ENCODE data around the gene STX1A. TPM values are rescaled to one million over a fixed set of nuclear protein-coding genes. Genes with fewer than 3 reads are reported as not detected.

STX1A gene
- total and polyA plus RNA-seq, 2 of the 13 experiments (the other 11 are each of a cell fraction or from before 2014, with no cell fraction given) = 6.1 to 12.2 TPM

DNA sequence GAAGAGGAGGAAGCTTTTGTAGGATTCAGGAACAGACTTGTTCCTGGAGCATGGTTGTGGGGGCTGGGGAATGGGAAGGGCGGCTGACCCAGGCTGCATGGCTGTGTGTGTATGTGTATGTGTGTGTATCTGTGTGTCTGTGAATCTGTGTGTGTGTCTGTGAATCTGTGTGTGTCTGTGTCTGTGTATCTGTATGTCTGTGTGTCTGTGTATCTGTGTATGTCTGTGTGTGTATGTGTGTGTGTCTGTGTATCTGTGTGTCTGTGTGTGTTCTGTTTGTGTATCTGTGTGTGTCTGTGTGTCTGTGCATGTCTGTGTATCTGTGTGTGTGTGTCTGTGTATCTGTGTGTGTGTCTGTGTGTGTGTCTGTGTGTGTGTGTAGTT, 6.6 kb upstream of the STX1A start (continued):
- TF ChIP-seq, protein P1, sequence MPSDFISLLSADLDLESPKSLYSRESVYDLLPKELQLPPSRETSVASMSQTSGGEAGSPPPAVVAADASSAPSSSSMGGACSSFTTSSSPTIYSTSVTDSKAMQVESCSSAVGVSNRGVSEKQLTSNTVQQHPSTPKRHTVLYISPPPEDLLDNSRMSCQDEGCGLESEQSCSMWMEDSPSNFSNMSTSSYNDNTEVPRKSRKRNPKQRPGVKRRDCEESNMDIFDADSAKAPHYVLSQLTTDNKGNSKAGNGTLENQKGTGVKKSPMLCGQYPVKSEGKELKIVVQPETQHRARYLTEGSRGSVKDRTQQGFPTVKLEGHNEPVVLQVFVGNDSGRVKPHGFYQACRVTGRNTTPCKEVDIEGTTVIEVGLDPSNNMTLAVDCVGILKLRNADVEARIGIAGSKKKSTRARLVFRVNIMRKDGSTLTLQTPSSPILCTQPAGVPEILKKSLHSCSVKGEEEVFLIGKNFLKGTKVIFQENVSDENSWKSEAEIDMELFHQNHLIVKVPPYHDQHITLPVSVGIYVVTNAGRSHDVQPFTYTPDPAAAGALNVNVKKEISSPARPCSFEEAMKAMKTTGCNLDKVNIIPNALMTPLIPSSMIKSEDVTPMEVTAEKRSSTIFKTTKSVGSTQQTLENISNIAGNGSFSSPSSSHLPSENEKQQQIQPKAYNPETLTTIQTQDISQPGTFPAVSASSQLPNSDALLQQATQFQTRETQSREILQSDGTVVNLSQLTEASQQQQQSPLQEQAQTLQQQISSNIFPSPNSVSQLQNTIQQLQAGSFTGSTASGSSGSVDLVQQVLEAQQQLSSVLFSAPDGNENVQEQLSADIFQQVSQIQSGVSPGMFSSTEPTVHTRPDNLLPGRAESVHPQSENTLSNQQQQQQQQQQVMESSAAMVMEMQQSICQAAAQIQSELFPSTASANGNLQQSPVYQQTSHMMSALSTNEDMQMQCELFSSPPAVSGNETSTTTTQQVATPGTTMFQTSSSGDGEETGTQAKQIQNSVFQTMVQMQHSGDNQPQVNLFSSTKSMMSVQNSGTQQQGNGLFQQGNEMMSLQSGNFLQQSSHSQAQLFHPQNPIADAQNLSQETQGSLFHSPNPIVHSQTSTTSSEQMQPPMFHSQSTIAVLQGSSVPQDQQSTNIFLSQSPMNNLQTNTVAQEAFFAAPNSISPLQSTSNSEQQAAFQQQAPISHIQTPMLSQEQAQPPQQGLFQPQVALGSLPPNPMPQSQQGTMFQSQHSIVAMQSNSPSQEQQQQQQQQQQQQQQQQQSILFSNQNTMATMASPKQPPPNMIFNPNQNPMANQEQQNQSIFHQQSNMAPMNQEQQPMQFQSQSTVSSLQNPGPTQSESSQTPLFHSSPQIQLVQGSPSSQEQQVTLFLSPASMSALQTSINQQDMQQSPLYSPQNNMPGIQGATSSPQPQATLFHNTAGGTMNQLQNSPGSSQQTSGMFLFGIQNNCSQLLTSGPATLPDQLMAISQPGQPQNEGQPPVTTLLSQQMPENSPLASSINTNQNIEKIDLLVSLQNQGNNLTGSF (CRISPR knock-in tag; IDR thresholded peaks at IDR 0.05) = no peak
- TF ChIP-seq ZNF282 (IDR thresholded peaks at IDR 0.05; ENCODE audit: partially characterized antibody) (peak; percentile 53), NBN (conservative IDR thresholded peaks at IDR 0.05) (peak; percentile 95), HNF1B (CRISPR knock-in tag; IDR thresholded peaks at IDR 0.05) (0 out of 2 replicates have a peak, but pooled peaks have one; percentile 4), ZNF207 (IDR thresholded peaks at IDR 0.05; ENCODE audit: borderline replicate concordance) (0 out of 2 replicates have a peak, but pooled peaks have one; percentile 16), TRIM22 (IDR thresholded peaks at IDR 0.05) (0 out of 2 replicates have a peak, but pooled peaks have one; percentile 59), ZBTB7B (CRISPR knock-in tag; IDR thresholded peaks at IDR 0.05) (no peak), HNRNPUL1 (IDR thresholded peaks at IDR 0.05; ENCODE audit: low read depth, low read length) (no peak), ZNF83 (CRISPR knock-in tag; IDR thresholded peaks at IDR 0.05; ENCODE audit: borderline replicate concordance) (no peak), CHCHD3 (CRISPR knock-in tag; IDR thresholded peaks at IDR 0.05) (0 out of 2 replicates have a peak, but pooled peaks have one; percentile 14), XRCC5 (optimal IDR thresholded peaks at IDR 0.05; ENCODE audit: low read length) (peak; percentile 1), SALL1 (CRISPR knock-in tag; IDR thresholded peaks at IDR 0.05) (peak; percentile 1; the same call in 1 of the 2 replicates), ZSCAN20 (CRISPR knock-in tag; IDR thresholded peaks at IDR 0.05; ENCODE audit: borderline replicate concordance) (no peak), REL (CRISPR knock-in tag; conservative IDR thresholded peaks at IDR 0.05) (no peak), KDM5B (CRISPR knock-in tag; IDR thresholded peaks at IDR 0.05; ENCODE audit: borderline replicate concordance) (no peak), ZNF772 (CRISPR knock-in tag; IDR thresholded peaks at IDR 0.05) (no peak), ZSCAN22 (CRISPR knock-in tag; IDR thresholded peaks at IDR 0.05) (no peak), ZFP37 (CRISPR knock-in tag; IDR thresholded peaks at IDR 0.05; ENCODE audit: borderline replicate concordance) (no peak), ETV5 (CRISPR knock-in tag; IDR thresholded peaks at IDR 0.05; ENCODE audit: borderline replicate concordance) (no peak), ZNF30 (CRISPR knock-in tag; IDR thresholded peaks at IDR 0.05) (no peak)
- TF ChIP-seq, protein P2, sequence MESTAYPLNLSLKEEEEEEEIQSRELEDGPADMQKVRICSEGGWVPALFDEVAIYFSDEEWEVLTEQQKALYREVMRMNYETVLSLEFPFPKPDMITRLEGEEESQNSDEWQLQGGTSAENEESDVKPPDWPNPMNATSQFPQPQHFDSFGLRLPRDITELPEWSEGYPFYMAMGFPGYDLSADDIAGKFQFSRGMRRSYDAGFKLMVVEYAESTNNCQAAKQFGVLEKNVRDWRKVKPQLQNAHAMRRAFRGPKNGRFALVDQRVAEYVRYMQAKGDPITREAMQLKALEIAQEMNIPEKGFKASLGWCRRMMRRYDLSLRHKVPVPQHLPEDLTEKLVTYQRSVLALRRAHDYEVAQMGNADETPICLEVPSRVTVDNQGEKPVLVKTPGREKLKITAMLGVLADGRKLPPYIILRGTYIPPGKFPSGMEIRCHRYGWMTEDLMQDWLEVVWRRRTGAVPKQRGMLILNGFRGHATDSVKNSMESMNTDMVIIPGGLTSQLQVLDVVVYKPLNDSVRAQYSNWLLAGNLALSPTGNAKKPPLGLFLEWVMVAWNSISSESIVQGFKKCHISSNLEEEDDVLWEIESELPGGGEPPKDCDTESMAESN (CRISPR knock-in tag; conservative IDR thresholded peaks at IDR 0.05) = no peak
- TF ChIP-seq, protein P3, sequence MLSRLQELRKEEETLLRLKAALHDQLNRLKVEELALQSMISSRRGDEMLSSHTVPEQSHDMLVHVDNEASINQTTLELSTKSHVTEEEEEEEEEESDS (CRISPR knock-in tag; IDR thresholded peaks at IDR 0.05; ENCODE audit: borderline replicate concordance) = no peak
